ENCODE data around the gene DGKZ.
A peak's percentile ranks its signal among the peaks of the same experiment; 100 is the strongest.

The DGKZ gene

DNA sequence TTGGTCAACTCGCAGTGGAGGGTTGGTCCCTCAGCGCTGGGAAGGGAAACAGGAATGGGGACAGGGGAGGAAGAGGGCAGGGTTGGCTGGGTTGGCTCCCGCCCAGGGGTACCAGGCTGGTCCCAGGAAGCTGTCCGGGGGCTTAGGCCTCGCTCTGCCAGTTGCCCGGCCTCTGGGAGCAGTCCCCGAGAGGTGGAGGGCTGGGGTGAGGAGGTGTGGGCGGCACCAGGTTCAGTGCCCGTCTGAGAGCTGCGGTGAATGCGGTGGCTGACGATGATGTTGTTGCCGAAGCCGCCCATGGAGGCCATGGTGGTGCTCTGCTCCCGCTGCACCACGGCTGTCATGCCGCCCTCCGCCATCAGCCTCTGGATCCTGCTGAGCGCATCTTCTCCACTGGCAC lies 50.3 kb downstream of the DGKZ start:
- DNase-seq, result no peak

DNA sequence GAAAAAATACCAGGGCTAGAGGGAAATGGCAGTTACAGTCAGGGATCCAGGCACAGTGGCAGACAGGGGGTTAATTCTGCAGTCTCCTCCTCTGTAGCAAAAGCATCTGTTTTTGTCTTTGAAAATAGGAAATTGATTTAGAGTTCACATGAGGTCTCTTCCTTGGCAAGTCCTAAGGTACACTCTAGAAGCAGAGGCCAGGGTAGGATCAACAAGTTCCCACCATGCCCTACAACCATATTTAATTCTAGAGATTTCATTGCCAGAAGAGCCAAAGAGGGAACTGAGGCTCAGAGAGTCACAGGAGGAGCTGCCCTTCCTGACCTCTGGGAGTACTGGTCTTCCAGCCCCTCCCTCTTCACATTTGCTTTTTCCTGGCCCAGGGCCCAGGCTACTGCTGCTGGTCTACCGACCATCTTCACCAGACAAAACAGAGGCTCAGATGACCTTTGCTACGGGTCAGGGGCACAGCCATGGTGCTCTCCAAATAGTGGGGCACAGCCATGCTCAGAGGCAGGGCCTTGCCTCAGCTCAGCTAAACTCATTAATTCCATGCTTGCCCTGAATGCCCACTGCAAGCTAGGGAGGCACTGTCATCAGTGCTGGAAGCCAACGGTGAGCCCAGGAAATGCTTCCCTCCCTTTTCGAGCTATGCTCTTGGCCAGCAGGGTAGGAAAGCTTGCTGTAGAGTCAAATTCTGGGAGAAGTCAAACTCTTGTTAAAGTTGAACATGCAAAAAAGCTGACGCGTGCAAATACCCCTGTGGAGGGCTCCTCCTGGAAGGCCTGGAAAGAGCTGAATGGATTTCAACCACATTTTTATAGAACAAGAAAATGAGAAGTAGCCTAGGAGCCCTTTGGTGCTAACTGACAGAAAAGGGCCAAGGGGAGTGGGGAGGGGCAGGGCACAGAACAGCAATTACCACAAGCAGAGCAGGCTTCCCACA lies 56.0 kb downstream of the DGKZ start:
- no peak for DNase-seq

GRCh38 chr11:46404476-46405017 lies 57.3 kb downstream of the DGKZ start:
- DNase-seq, result no peak

- no peak for DNase-seq
Measured at GRCh38 chr11:46407635-46408034, 60.4 kb downstream of the DGKZ start.

DNA sequence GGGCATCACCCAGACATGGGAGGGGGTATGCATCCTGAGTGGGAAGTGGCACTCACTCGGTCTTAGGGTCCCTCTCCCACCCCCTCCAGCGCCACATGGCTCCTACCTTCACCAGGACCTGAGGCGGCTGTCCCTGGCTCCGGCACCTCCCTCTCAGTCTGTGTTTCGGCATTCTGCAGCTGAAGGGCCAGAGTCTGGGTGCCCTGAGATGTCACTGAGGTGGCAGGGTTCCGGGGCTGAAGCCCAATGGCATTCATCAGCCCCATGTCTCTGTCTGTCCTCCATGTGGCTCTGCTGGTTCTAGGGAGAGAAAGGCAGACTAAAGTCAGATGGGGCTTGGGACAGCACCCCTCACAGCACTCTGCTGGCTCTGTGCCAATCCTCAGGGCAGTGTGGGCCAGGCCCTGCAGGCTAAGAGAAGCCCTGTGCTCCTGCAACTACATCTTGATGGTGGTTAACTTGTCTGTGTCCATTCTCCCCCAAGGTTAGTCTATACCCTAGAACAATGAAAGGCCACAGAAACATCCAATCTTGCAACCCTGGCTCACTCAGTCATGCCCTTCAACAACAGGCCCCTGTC lies 61.2 kb downstream of the DGKZ start:
- no peak for DNase-seq

DNA sequence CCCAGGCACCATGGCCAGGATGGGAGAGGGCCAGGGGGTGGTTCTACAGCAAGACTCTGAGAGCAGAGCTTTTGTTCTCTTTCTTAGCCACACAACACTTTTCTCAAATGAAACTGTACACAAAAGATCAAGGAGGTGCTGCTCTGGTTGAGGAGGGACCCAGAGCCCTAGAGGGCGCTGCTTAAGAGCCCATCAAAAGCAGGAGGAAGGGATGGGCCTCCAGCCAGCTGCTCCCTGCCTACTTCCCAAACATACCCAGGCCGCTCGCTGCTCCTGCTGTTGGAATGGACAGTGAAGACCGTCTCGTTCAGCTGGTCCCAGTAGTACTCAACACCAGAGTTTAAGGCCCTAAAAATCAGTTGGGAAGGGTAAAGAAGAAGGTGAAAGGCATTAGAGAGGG lies 62.8 kb downstream of the DGKZ start:
- no peak for DNase-seq

DNA sequence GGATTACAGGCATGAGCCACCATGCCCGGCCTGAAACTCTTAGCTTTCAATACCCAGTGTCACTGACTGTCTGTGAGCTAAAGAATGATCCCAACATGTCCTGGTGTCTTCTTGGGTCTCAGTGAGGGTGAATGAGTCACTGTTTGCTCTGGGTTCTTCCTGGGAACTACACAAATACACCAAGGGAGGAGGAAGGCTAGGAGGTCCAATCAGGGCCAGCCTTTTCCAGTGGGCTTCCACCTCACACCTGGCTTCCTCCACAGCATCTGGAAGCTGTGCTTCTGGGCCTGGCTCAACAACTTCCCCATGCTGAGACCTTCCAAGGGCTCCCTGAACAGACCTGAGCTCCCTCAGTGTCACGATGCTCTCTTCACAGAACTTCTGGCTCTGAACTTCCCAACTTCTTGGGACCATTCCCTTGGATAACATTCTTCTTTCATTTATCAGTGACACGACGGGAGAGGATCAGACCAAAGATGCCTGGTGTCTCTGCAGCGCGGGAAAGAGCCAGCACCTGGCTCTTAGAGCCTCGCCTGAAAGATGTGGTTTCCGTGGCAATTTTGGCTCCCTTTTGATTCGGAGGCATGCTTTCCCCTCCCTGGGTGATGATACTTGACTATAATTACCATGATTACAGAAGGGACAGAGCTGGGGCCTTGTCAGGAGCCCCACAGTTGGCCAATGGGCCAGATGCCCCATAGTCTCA lies 66.7 kb downstream of the DGKZ start:
- DNase-seq, result no peak

GRCh38 chr11:46414466-46414796 lies 67.2 kb downstream of the DGKZ start:
- peak; percentile 58 for DNase-seq

- no peak for DNase-seq
Measured at GRCh38 chr11:46414879-46415278, 67.6 kb downstream of the DGKZ start.

DNA sequence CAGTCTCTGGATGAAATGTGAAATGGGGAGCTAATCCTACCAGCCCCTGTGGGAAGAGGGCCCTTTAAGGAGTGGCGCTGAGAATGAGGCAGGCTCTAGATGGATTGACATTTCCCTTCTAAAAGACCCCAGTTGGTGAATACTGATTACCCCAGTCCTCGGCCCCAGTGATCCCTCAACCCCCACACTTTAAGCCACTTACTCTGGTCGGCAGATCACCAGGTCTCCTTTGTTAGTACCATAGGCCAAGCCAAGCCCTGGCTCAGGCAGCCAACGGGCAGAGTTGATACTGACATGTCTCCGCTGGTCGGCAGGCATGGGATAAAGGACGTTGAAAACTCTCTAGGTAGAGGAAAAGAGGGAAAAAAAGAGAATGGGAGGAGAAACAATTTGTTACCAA lies 70.4 kb downstream of the DGKZ start:
- no peak for DNase-seq

GRCh38 chr11:46418751-46419150 lies 71.5 kb downstream of the DGKZ start:
- DNase-seq, result no peak

DNA sequence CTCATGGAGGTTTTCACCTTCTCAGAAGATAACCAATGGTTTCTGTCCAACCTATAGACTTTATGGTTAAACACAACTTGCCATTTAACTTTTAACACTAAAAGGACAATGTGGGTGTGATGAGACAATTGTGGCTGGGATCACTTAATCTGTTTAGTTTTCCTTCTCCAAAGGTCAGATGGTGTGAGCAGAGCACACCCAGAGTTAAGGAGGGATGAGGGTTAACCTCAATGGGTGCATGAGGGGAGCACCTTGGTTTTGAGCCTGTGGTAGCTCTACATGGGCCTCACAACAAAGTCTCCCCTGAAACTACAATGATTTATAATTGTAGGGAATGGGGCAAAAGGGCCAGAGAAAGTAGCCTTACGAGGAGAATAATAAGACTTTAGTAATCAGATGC lies 73.2 kb downstream of the DGKZ start:
- no peak for DNase-seq

DNA sequence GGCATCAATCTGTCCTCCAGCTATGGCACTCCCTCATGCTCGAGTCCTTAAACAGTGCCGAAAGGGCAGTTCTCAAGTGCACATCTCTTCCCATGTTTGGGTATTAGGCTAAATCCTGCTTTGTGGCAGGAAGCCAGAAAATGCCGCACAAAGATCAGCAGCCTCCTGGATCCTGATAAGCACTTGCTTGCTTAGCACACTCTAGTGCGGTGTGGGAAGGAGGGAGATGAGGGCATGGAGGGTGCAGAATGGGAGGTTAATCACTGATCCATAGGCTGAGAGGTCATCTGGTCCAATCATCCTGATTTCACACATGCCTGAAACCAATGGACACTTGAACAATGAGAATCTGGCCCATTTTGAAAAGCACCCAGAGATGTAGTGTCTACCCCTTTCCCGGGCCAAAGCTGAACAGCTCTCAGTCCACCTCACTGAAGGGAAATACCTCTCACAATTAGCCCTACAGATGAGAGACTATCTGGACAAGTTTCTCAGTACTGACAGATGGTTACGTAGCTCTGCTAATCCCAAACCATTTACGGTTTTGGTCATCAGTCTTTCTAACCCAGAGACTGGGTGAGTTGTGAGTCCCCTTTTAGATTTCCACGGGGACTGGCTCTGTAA lies 74.1 kb downstream of the DGKZ start:
- peak; percentile 45 for DNase-seq

DNA sequence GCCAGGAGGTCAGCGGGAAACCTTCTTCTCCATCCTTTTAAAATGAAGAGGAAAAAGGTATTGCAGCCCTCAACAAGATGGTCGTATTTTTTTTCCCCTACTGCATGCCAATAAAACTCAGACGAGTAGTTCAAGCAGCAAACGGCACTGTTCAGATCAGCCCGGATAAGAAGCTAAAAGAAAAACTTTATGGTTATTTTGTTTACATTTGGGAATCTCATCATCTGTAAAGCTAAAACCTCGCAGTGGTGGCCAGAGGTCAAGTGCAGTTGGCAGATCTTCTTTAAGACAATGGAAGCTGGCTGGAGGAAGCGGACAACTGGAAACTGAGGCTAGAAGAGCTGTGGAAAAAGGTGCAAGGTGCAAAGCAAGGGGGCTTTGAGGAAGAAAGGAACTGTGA lies 75.3 kb downstream of the DGKZ start:
- DNase-seq, result no peak

- no peak for DNase-seq
Measured at GRCh38 chr11:46426233-46426991, 79.1 kb downstream of the DGKZ start.

DNA sequence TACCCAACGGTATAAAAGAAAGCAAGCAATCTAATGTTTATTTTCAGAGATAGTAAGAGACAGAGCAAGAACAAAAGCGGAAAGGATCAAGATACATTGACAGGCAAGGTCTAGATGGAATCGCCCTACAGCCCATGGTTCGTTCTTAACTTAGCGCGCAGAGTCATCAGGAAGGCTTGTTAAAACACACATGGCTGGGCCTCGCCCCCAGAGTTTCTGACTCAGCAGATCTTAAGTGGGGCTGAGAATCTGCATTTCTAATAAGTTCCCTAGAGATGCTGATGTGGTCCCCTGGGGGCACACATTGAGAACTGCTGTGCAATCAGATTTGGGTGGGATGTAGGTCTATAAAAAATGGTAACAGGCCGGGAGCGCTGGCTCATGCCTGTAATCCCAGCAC lies 80.1 kb downstream of the DGKZ start:
- no peak for DNase-seq

DNA sequence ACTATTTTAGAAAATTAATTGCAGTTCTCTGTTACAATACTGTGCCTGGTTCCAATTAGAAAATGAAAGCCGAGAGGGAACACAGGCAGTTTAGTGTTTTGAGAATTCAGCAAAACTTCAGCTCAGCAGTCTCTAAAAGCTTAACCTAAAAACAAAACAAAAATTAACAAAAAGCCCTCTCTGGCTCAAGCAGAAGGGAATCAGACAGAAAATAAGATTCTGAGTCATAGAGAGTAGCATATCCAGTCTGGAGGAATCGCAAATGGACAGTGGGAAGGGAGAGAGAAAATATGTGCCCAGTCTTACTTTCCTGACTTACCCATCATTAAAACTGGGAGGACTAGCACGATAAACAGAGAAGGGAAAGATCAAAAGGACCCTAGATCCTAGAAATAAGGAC lies 82.5 kb downstream of the DGKZ start:
- DNase-seq, result no peak
